Endodermal cell (in vitro differentiated cells): Measurements from ENCODE around the gene TGFB2. TPM values are rescaled to one million over a fixed set of nuclear protein-coding genes. Genes with fewer than 3 reads are reported as not detected.

Experiments used
- DNase-seq: peaks from one replicate; pipeline ENCODE4 v3.0.0-alpha.2; 2017
- H3K27ac ChIP-seq: 2 replicates; pipeline ENCODE4 v1.5.1; 2013; ENCODE audit warnings: mild to moderate bottlenecking, low read depth, low read length, moderate library complexity
- H3K27me3 ChIP-seq: 2 replicates; pipeline ENCODE4 v1.6.1; 2013; ENCODE audit warnings: mild to moderate bottlenecking, low read length, moderate library complexity; ENCODE audit not compliant: insufficient read depth, control insufficient read depth, poor library complexity, severe bottlenecking
- H3K36me3 ChIP-seq: 2 replicates; pipeline ENCODE4 v1.7.0; 2013; ENCODE audit warnings: mild to moderate bottlenecking, low read length, moderate library complexity; ENCODE audit not compliant: control insufficient read depth, insufficient read depth
- H3K4me1 ChIP-seq: one replicate; pipeline ENCODE4 v1.7.0; 2013; ENCODE audit warnings: low read length; ENCODE audit not compliant: control insufficient read depth, insufficient read depth
- H3K4me3 ChIP-seq: 2 replicates; pipeline ENCODE4 v1.5.1; 2013; ENCODE audit warnings: mild to moderate bottlenecking, low read length, moderate library complexity
- H3K9ac ChIP-seq: 2 replicates; pipeline ENCODE4 v1.6.1; 2013; ENCODE audit warnings: mild to moderate bottlenecking, low read length, moderate library complexity; ENCODE audit not compliant: poor library complexity, severe bottlenecking; ENCODE audit errors: extremely low read depth
- H3K9me3 ChIP-seq: 2 replicates; pipeline ENCODE4 v1.6.1; 2013; ENCODE audit warnings: mild to moderate bottlenecking, low read length, moderate library complexity; ENCODE audit not compliant: control insufficient read depth
- H3K27ac Mint-ChIP-seq: 2 replicates; pipeline ENCODE4 v1.8.0; 2020; ENCODE audit warnings: mixed read lengths
- H3K27me3 Mint-ChIP-seq: 2 replicates; pipeline ENCODE4 v1.8.0; 2021; ENCODE audit warnings: mild to moderate bottlenecking, mixed read lengths; ENCODE audit not compliant: insufficient read depth
- H3K36me3 Mint-ChIP-seq: 2 replicates; pipeline ENCODE4 v1.8.0; 2020; ENCODE audit warnings: low read depth, mixed read lengths
- H3K4me1 Mint-ChIP-seq: 2 replicates; pipeline ENCODE4 v1.8.0; 2020; ENCODE audit warnings: mixed read lengths
- H3K4me3 Mint-ChIP-seq: 2 replicates; pipeline ENCODE4 v1.8.0; 2020; ENCODE audit warnings: mild to moderate bottlenecking, moderate library complexity, mixed read lengths
- H3K9me3 Mint-ChIP-seq: 2 replicates; pipeline ENCODE4 v1.8.0; 2020; ENCODE audit warnings: mild to moderate bottlenecking, mixed read lengths
- WGBS, 2 experiments: methylation state at CpG; one replicate each; pipeline versions ENCODE4 v1.1.5 to v1.1.7; 2013; ENCODE audit warnings: missing lambda C conversion rate in 2 of 2, mixed read lengths in 1 of 2; ENCODE audit not compliant: insufficient coverage in 1 of 2, insufficient read length in 1 of 2; 5-methylcytosine and 5-hydroxymethylcytosine counted together
- total RNA-seq, 2 donors: library from RNA; stranded (reverse); fragmentation: NEBNext Ultra II Directional in 1 of 2; extraction: Animal tissue kit (Norgen Biotek cat#: 25700) in 1 of 2; gene quantifications; 2 replicates in 1 of 2; 3 replicates in 1 of 2; pipeline ENCODE4 v1.2.1, GENCODE V29; 2021
- TF ChIP-seq, protein P1 (sequence below): fragments of 200-600 bp; sonication (generic); conservative IDR thresholded peaks from 2 replicates; pipeline ENCODE4 v1.5.0; 2021; ENCODE audit warnings: antibody characterized with exemption, mild to moderate bottlenecking

The TGFB2 gene
- total RNA-seq, 2 donors from 2014 or later = 0.11 to 1.2 TPM

DNA sequence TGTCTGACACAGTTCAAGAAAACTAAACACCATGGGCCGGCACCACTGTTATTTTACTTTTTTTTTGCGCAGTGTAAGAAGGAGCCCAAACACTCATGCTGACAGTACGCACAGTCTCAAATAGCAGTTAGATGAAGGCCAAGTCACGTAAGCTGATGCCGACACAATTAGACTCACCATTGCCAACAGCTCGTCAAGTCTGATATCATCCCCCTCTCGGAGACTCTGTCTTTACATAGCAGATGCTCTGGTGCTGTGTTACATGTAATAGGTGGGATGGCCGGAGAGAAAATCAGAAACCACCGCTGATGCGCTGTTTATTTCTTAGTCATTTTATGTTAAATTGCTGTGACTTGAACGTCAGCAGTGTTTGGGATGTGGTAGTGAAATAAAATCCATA is 49.3 kb downstream of the TGFB2 start:
- Mint-ChIP-seq H3K27ac (no peak overlapping the region), H3K9me3 (no peaks in the 10 kb centered on the region), H3K36me3 (no peaks in the 10 kb centered on the region), H3K4me3 (no peak overlapping the region), H3K4me1 (peaks cover 1% of the 10 kb centered on the region), H3K27me3 (no peaks in the 10 kb centered on the region)
- no peak overlapping the region for H3K27ac ChIP-seq
- 93 to 98% methylated on average over 6 to 11 of the region's 11 CpGs for WGBS, 2 experiments
- DNase-seq = no peak
- no peaks in the 10 kb centered on the region for H3K27me3 ChIP-seq
- no peak overlapping the region for H3K4me3 ChIP-seq
- H3K4me1 ChIP-seq = no peaks in the 10 kb centered on the region
- TF ChIP-seq, protein P1, sequence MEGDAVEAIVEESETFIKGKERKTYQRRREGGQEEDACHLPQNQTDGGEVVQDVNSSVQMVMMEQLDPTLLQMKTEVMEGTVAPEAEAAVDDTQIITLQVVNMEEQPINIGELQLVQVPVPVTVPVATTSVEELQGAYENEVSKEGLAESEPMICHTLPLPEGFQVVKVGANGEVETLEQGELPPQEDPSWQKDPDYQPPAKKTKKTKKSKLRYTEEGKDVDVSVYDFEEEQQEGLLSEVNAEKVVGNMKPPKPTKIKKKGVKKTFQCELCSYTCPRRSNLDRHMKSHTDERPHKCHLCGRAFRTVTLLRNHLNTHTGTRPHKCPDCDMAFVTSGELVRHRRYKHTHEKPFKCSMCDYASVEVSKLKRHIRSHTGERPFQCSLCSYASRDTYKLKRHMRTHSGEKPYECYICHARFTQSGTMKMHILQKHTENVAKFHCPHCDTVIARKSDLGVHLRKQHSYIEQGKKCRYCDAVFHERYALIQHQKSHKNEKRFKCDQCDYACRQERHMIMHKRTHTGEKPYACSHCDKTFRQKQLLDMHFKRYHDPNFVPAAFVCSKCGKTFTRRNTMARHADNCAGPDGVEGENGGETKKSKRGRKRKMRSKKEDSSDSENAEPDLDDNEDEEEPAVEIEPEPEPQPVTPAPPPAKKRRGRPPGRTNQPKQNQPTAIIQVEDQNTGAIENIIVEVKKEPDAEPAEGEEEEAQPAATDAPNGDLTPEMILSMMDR = no peak
- no peaks in the 10 kb centered on the region for H3K9me3 ChIP-seq
- no peaks in the 10 kb centered on the region for H3K36me3 ChIP-seq
- H3K9ac ChIP-seq = no peak overlapping the region

DNA sequence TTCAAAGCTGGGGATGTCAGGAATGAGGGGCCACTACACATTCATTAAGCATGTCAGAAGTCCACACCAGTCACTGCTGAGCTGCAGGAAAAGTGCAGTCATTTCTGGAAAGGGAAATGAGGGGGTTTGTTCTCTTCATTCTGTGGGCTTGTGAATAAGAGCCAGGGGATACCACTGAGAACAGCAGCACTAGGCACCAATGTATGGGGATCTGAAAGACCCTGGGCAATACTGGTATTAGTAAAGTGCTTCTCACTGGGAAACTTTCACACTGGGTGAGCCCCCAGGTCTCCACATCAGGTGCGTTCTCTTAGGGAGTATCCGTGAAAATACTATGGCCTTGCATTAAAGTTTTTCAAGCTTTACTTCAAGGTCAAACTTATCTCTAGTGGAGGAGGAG is 49.9 kb downstream of the TGFB2 start:
- WGBS, 2 experiments = 94% methylated on average over 2 of the region's 2 CpGs; no CpG with 5 or more reads in 1 of the 2 experiments
- no peaks in the 10 kb centered on the region for H3K36me3 ChIP-seq
- Mint-ChIP-seq H3K9me3 (no peaks in the 10 kb centered on the region), H3K27me3 (no peaks in the 10 kb centered on the region), H3K4me1 (peaks cover 1% of the 10 kb centered on the region), H3K4me3 (no peak overlapping the region), H3K36me3 (no peaks in the 10 kb centered on the region), H3K27ac (no peak overlapping the region)
- H3K4me3 ChIP-seq = no peak overlapping the region
- no peaks in the 10 kb centered on the region for H3K4me1 ChIP-seq
- TF ChIP-seq, protein P1 = no peak
- H3K27ac ChIP-seq = no peak overlapping the region
- peaks cover under 1% of the 10 kb centered on the region for H3K9me3 ChIP-seq
- DNase-seq = no peak
- H3K9ac ChIP-seq = no peak overlapping the region
- no peaks in the 10 kb centered on the region for H3K27me3 ChIP-seq

DNA sequence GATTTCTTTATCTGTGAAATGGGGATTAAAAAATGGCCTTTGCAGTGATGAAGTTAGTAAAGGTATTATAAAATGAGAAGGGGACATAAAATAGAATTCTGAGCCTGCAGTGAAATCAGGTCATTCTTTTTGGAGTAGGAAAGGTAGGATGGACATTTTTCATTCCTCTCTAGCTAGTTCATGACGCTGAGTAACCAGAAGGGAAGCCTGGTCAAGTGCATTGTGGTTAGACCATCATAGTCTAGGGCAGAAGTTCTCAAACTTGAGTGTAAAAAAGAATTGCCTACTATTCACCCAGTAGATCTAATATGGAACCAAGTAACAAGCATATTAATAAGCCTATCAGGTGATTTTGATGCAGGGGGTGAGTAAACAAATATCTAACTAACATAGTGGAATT is 50.8 kb downstream of the TGFB2 start:
- H3K9ac ChIP-seq = no peak overlapping the region
- peaks cover 7% of the 10 kb centered on the region for H3K9me3 ChIP-seq
- DNase-seq = no peak
- H3K27me3 ChIP-seq = no peaks in the 10 kb centered on the region
- Mint-ChIP-seq H3K27me3 (no peaks in the 10 kb centered on the region), H3K4me1 (peaks cover 1% of the 10 kb centered on the region), H3K9me3 (no peaks in the 10 kb centered on the region), H3K36me3 (no peaks in the 10 kb centered on the region), H3K27ac (no peak overlapping the region), H3K4me3 (no peak overlapping the region)
- H3K36me3 ChIP-seq = no peaks in the 10 kb centered on the region
- no peak overlapping the region for H3K4me3 ChIP-seq
- TF ChIP-seq, protein P1 = no peak
- H3K27ac ChIP-seq = no peak overlapping the region
- H3K4me1 ChIP-seq = no peaks in the 10 kb centered on the region
- 67 to 100% methylated on average over 1 of the region's 1 CpG for WGBS, 2 experiments
